ENCODE data around the gene GPR107. TPM values are rescaled to one million over a fixed set of nuclear protein-coding genes. Genes with fewer than 3 reads are reported as not detected.
A peak's percentile ranks its signal among the peaks of the same experiment; 100 is the strongest.

Gene GPR107
- total and polyA plus RNA-seq, 2 of the 8 experiments (the other 6 are each of a cell fraction or from before 2014, with no cell fraction given): 19.3 to 30.7 TPM

GRCh38 chr9:130119519-130120298, 66.0 kb downstream of the GPR107 start:
- Histone ChIP-seq H3K23me2 (ENCODE audit: low read depth, low read length) (no peaks in the 10 kb centered on the region), H3K18ac (ENCODE audit: extremely low read depth, low read length) (no peak overlapping the region), H3K4ac (replicated peaks; ENCODE audit: insufficient read length, low read depth, low read length) (peak overlapping the region; percentile 48), H3K14ac (ENCODE audit: insufficient read length) (no peak overlapping the region), H3K79me1 (ENCODE audit: low read depth, low read length) (no peaks in the 10 kb centered on the region), H3K56ac (replicated peaks; ENCODE audit: insufficient read length, low read depth, low read length) (no peak overlapping the region), H4K20me1 (replicated peaks in 1 of 2; ENCODE audit: control insufficient read depth in 1 of 2, insufficient read depth in 2 of 2, low read length in 2 of 2) (peaks cover 0 to 4% of the 10 kb centered on the region in 2 experiments), H3K9me3 (ENCODE audit: insufficient read depth in 2 of 2, low read depth in 1 of 2, low read length in 1 of 2) (no peaks in the 10 kb centered on the region), H3K23ac (ENCODE audit: insufficient read length) (no peak overlapping the region), H2BK15ac (ENCODE audit: low read length) (no peak overlapping the region), H3K27me3 (replicated peaks in 1 of 4; ENCODE audit: control insufficient read depth in 3 of 4, extremely low read depth in 1 of 4, insufficient read depth in 3 of 4, low read length in 3 of 4) (no peaks in the 10 kb centered on the region), H4K91ac (replicated peaks; ENCODE audit: insufficient read length, low read length) (no peak overlapping the region), H3K9ac (replicated peaks in 1 of 4; ENCODE audit: extremely low read depth in 1 of 4, low read depth in 3 of 4, low read length in 3 of 4) (no peak overlapping the region), H2AFZ (ENCODE audit: low read length) (no peak overlapping the region), H2BK120ac (replicated peaks; ENCODE audit: low read depth, low read length) (no peak overlapping the region), H3K36me3 (ENCODE audit: control insufficient read depth in 2 of 4, insufficient read depth in 4 of 4, low read length in 3 of 4) (no peaks in the 10 kb centered on the region), H2BK20ac (ENCODE audit: low read length) (no peak overlapping the region), H3K4me2 (ENCODE audit: insufficient read depth in 1 of 2, low read depth in 2 of 2, low read length in 2 of 2) (no peak overlapping the region), H3K4me1 (replicated peaks in 1 of 4; ENCODE audit: control insufficient read depth in 3 of 4, insufficient read depth in 4 of 4, low read length in 3 of 4) (peaks cover 8 to 15% (median 10%) of the 10 kb centered on the region in 4 experiments), H2AK5ac (ENCODE audit: low read depth, low read length) (no peak overlapping the region), H4K8ac (ENCODE audit: extremely low read depth, insufficient read depth, low read length) (no peak overlapping the region), H2BK12ac (ENCODE audit: low read depth, low read length) (no peak overlapping the region), H3K4me3 (ENCODE audit: extremely low read depth in 1 of 4, insufficient read depth in 2 of 4, low read depth in 3 of 4, low read length in 4 of 4) (no peak overlapping the region), H3K79me2 (ENCODE audit: control insufficient read depth in 1 of 2, insufficient read depth in 2 of 2, low read length in 2 of 2) (no peaks in the 10 kb centered on the region), H2BK5ac (ENCODE audit: low read depth, low read length) (0 out of 2 replicates have a peak overlapping the region, but pooled peaks have one; percentile 35), H4K5ac (ENCODE audit: insufficient read length, low read depth, low read length) (no peak overlapping the region), H3K27ac (ENCODE audit: low read depth, low read length) (no peak overlapping the region)
- FAIRE-seq: no peak
- ChIA-PET CTCF (ENCODE audit: partially characterized antibody) (interaction anchor here (0.7 to 3.8 kb wide), 8 partner anchors 11 to 1855 kb away, joined by 3 to 35 read pairs (median 3); no protein-coding TSS in a partner anchor), POLR2A (ENCODE audit: partially characterized antibody) (no interaction called here)
- 93% methylated on average over 14 of the region's 14 CpGs; no CpG with 5 or more reads in 1 of the 2 experiments for WGBS, 2 experiments (ENCODE audit: extremely low coverage in 1 of 2, insufficient coverage in 1 of 2, insufficient read length in 1 of 2, insufficient replicate concordance in 2 of 2, low coverage in 1 of 2, low lambda C conversion rate in 2 of 2, missing lambda C conversion rate in 1 of 2)
- no peak for DNase-seq (ENCODE audit: low read depth in 1 of 2, low spot score in 2 of 2)
- TF ChIP-seq BRCA1 (IDR thresholded peaks at IDR 0.05; ENCODE audit: low read depth, low read length): no peak
- TF ChIP-seq JUND (IDR thresholded peaks at IDR 0.05; ENCODE audit: low read length): no peak
- TF ChIP-seq SP4 (IDR thresholded peaks at IDR 0.05; ENCODE audit: low read length): no peak
- no peak for TF ChIP-seq GTF2F1 (IDR thresholded peaks at IDR 0.05; ENCODE audit: borderline replicate concordance, low read depth, low read length)
- no peak for TF ChIP-seq POLR2A (IDR thresholded peaks at IDR 0.05; ENCODE audit: control extremely low read depth in 1 of 2, low read depth in 2 of 2, low read length in 2 of 2)
- no peak for TF ChIP-seq RFX5 (IDR thresholded peaks at IDR 0.05; ENCODE audit: borderline replicate concordance, low read depth, low read length)
- no peak for TF ChIP-seq CBX8 (IDR thresholded peaks at IDR 0.05; ENCODE audit: borderline replicate concordance, low read depth, low read length)
- no peak for TF ChIP-seq KDM5A (IDR thresholded peaks at IDR 0.05; ENCODE audit: low read length)
- no peak for TF ChIP-seq CEBPB (IDR thresholded peaks at IDR 0.05; ENCODE audit: low read depth, low read length)
- no peak for TF ChIP-seq POU5F1 (IDR thresholded peaks at IDR 0.05; ENCODE audit: low read depth, low read length)
- no peak for TF ChIP-seq CBX5 (IDR thresholded peaks at IDR 0.05; ENCODE audit: low read depth, low read length)
- no peak for TF ChIP-seq SP2 (IDR thresholded peaks at IDR 0.05; ENCODE audit: low read length)
